ENCODE data around the gene RBP4. TPM values are rescaled to one million over a fixed set of nuclear protein-coding genes. Genes with fewer than 3 reads are reported as not detected.

The RBP4 gene
- total and polyA plus RNA-seq, 5 donors from 2014 or later: not detected

GRCh38 chr10:93572606-93573005, 28.4 kb downstream of the RBP4 start:
- DNase-seq: no peak
- no peak for ATAC-seq (ENCODE audit: low read depth in 2 of 2)
- peaks cover 0 to 6% (median 5%) of the 10 kb centered on the region in 4 donors for H3K4me1 Mint-ChIP-seq
- H3K4me1 ChIP-seq (ENCODE audit: control insufficient read depth, insufficient read depth, low read length, poor library complexity, severe bottlenecking): no peaks in the 10 kb centered on the region
- no peaks in the 10 kb centered on the region for H3K36me3 ChIP-seq (ENCODE audit: control insufficient read depth, insufficient read depth, low read length)
- no peak overlapping the region for H3K4me3 ChIP-seq (ENCODE audit: low read depth, low read length)
- H3K4me3 Mint-ChIP-seq: no peak overlapping the region
- H3K9me3 ChIP-seq (ENCODE audit: control insufficient read depth in 2 of 2, low read length in 2 of 2): no peaks in the 10 kb centered on the region
- H3K27ac Mint-ChIP-seq: no peak overlapping the region
- H3K27me3 ChIP-seq (ENCODE audit: control insufficient read depth, insufficient read depth, low read length): peaks cover 7% of the 10 kb centered on the region
- H3K36me3 Mint-ChIP-seq: peaks cover 3% of the 10 kb centered on the region
- no peak overlapping the region for H3K27ac ChIP-seq (ENCODE audit: insufficient read depth, low read length, poor library complexity, severe bottlenecking)
- peaks cover 58% of the 10 kb centered on the region for H3K27me3 Mint-ChIP-seq
- H3K9me3 Mint-ChIP-seq: no peaks in the 10 kb centered on the region

DNA sequence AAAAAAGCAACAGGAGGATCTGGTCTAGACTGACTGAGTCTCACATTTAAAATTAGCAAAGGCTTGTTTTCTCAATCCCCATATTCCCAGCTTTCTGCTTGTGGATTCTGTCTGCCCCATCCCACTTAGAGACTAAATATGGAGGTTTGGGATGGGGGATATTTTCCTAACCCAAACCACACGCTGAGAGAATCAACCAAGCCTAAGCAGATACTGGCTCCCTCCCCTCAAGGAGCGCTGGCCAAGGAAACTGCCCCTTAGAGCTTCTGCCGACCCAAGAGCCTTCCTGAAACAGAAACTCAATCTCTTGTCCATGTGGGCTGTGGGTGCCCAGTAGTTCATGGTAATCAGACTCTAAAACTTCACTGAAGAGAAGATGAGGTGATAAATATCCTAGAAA, 30.7 kb downstream of the RBP4 start:
- H3K27me3 ChIP-seq (ENCODE audit: control insufficient read depth, insufficient read depth, low read length): peaks cover 9% of the 10 kb centered on the region
- H3K4me1 Mint-ChIP-seq: peaks cover 0 to 8% (median 5%) of the 10 kb centered on the region in 4 donors
- no peaks in the 10 kb centered on the region for H3K4me1 ChIP-seq (ENCODE audit: control insufficient read depth, insufficient read depth, low read length, poor library complexity, severe bottlenecking)
- no peaks in the 10 kb centered on the region for H3K9me3 Mint-ChIP-seq
- H3K9me3 ChIP-seq (ENCODE audit: control insufficient read depth in 2 of 2, low read length in 2 of 2): no peaks in the 10 kb centered on the region
- no peak overlapping the region for H3K4me3 Mint-ChIP-seq
- no peak for DNase-seq
- no peak overlapping the region for H3K27ac Mint-ChIP-seq
- ATAC-seq (ENCODE audit: low read depth in 2 of 2): no peak
- peaks cover 72% of the 10 kb centered on the region for H3K27me3 Mint-ChIP-seq
- H3K36me3 Mint-ChIP-seq: peaks cover 3% of the 10 kb centered on the region
- H3K27ac ChIP-seq (ENCODE audit: insufficient read depth, low read length, poor library complexity, severe bottlenecking): no peak overlapping the region
- H3K4me3 ChIP-seq (ENCODE audit: low read depth, low read length): no peak overlapping the region
- no peaks in the 10 kb centered on the region for H3K36me3 ChIP-seq (ENCODE audit: control insufficient read depth, insufficient read depth, low read length)

GRCh38 chr10:93568105-93568390, 33.0 kb downstream of the RBP4 start:
- Mint-ChIP-seq H3K27ac (no peak overlapping the region), H3K27me3 (peaks cover 52% of the 10 kb centered on the region), H3K36me3 (peaks cover 3% of the 10 kb centered on the region), H3K4me3 (no peak overlapping the region), H3K9me3 (no peaks in the 10 kb centered on the region), H3K4me1 (peaks cover 0 to 2% (median 0%) of the 10 kb centered on the region in 4 donors)
- peaks cover 6% of the 10 kb centered on the region for H3K27me3 ChIP-seq (ENCODE audit: control insufficient read depth, insufficient read depth, low read length)
- no peak overlapping the region for H3K27ac ChIP-seq (ENCODE audit: insufficient read depth, low read length, poor library complexity, severe bottlenecking)
- no peak for DNase-seq
- no peaks in the 10 kb centered on the region for H3K9me3 ChIP-seq (ENCODE audit: control insufficient read depth in 2 of 2, low read length in 2 of 2)
- ATAC-seq (ENCODE audit: low read depth in 2 of 2): no peak
- H3K36me3 ChIP-seq (ENCODE audit: control insufficient read depth, insufficient read depth, low read length): no peaks in the 10 kb centered on the region
- H3K4me1 ChIP-seq (ENCODE audit: control insufficient read depth, insufficient read depth, low read length, poor library complexity, severe bottlenecking): no peaks in the 10 kb centered on the region
- no peak overlapping the region for H3K4me3 ChIP-seq (ENCODE audit: low read depth, low read length)

GRCh38 chr10:93567277-93568104, 33.5 kb downstream of the RBP4 start:
- ATAC-seq (ENCODE audit: low read depth in 2 of 2): no peak
- Histone ChIP-seq H3K4me3 (ENCODE audit: low read depth, low read length) (no peak overlapping the region), H3K27me3 (ENCODE audit: control insufficient read depth, insufficient read depth, low read length) (peaks cover 5% of the 10 kb centered on the region), H3K9me3 (ENCODE audit: control insufficient read depth in 2 of 2, low read length in 2 of 2) (no peaks in the 10 kb centered on the region), H3K36me3 (ENCODE audit: control insufficient read depth, insufficient read depth, low read length) (no peaks in the 10 kb centered on the region), H3K4me1 (ENCODE audit: control insufficient read depth, insufficient read depth, low read length, poor library complexity, severe bottlenecking) (no peaks in the 10 kb centered on the region), H3K27ac (ENCODE audit: insufficient read depth, low read length, poor library complexity, severe bottlenecking) (no peak overlapping the region)
- peaks cover 0 to 2% (median 0%) of the 10 kb centered on the region in 4 donors for H3K4me1 Mint-ChIP-seq
- peaks cover 49% of the 10 kb centered on the region for H3K27me3 Mint-ChIP-seq
- DNase-seq: no peak
- peaks cover 3% of the 10 kb centered on the region for H3K36me3 Mint-ChIP-seq
- no peak overlapping the region for H3K27ac Mint-ChIP-seq
- H3K9me3 Mint-ChIP-seq: no peaks in the 10 kb centered on the region
- no peak overlapping the region for H3K4me3 Mint-ChIP-seq

DNA sequence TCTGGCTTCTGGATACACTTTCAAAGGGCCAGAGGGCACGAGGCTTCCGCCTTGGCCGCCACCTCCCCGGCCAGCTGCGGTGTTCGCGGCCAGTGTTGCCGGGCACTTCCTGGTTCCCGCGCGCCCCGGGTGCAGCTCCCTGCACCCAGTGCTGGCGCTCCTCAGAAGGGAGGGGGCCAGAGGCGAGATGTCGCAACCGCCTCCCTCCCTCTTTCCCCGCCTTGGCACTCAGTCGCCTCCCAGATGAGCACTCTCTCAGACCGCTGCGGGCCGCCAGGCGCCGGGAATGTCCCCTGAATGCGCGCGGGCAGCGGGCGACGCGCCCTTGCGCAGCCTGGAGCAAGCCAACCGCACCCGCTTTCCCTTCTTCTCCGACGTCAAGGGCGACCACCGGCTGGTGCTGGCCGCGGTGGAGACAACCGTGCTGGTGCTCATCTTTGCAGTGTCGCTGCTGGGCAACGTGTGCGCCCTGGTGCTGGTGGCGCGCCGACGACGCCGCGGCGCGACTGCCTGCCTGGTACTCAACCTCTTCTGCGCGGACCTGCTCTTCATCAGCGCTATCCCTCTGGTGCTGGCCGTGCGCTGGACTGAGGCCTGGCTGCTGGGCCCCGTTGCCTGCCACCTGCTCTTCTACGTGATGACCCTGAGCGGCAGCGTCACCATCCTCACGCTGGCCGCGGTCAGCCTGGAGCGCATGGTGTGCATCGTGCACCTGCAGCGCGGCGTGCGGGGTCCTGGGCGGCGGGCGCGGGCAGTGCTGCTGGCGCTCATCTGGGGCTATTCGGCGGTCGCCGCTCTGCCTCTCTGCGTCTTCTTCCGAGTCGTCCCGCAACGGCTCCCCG, 34.4 kb downstream of the RBP4 start, which contains the start of gene FFAR4:
TSS of gene FFAR4 (plus strand) at position 231 of the 842 bp plus-strand sequence. CDS start at position 287, 56 bp downstream.
- Mint-ChIP-seq H3K9me3 (no peaks in the 10 kb centered on the region), H3K36me3 (peaks cover 3% of the 10 kb centered on the region), H3K27me3 (peaks cover 44% of the 10 kb centered on the region), H3K27ac (no peak within 1 kb of the TSS), H3K4me1 (peaks cover 0 to 2% (median 0%) of the 10 kb centered on the region in 4 donors), H3K4me3 (no peak within 1 kb of the TSS)
- no peaks in the 10 kb centered on the region for H3K4me1 ChIP-seq (ENCODE audit: control insufficient read depth, insufficient read depth, low read length, poor library complexity, severe bottlenecking)
- DNase-seq (no peak), ATAC-seq (ENCODE audit: low read depth in 2 of 2) (no peak)
- H3K27ac ChIP-seq (ENCODE audit: insufficient read depth, low read length, poor library complexity, severe bottlenecking): no peak within 1 kb of the TSS
- no peak within 1 kb of the TSS for H3K4me3 ChIP-seq (ENCODE audit: low read depth, low read length)
- H3K36me3 ChIP-seq (ENCODE audit: control insufficient read depth, insufficient read depth, low read length): no peaks in the 10 kb centered on the region
- H3K9me3 ChIP-seq (ENCODE audit: control insufficient read depth in 2 of 2, low read length in 2 of 2): no peaks in the 10 kb centered on the region
- peaks cover 2% of the 10 kb centered on the region for H3K27me3 ChIP-seq (ENCODE audit: control insufficient read depth, insufficient read depth, low read length)

DNA sequence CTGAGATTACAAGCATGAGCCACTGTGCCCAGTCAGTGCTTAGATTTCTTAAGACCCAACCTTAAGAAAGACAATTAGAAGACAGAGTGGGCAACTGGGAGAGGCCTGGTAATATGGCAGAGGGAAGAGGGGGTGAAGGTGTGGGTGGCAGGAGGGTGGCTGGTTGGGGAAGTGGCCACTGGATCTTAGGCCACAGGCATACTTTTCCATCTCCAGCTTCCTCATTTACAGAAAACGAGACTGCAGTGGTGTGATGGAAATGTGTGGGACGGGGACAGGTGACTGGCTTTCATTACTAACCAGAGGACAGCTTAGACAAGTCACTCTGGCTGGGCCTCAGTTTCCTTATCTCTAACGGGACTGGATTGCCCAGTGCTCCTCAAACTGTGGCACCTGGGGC, 35.6 kb downstream of the RBP4 start:
- H3K4me3 Mint-ChIP-seq: no peak overlapping the region
- Histone ChIP-seq H3K27me3 (ENCODE audit: control insufficient read depth, insufficient read depth, low read length) (peaks cover 2% of the 10 kb centered on the region), H3K4me3 (ENCODE audit: low read depth, low read length) (no peak overlapping the region), H3K27ac (ENCODE audit: insufficient read depth, low read length, poor library complexity, severe bottlenecking) (no peak overlapping the region), H3K9me3 (ENCODE audit: control insufficient read depth in 2 of 2, low read length in 2 of 2) (no peaks in the 10 kb centered on the region), H3K36me3 (ENCODE audit: control insufficient read depth, insufficient read depth, low read length) (no peaks in the 10 kb centered on the region), H3K4me1 (ENCODE audit: control insufficient read depth, insufficient read depth, low read length, poor library complexity, severe bottlenecking) (no peaks in the 10 kb centered on the region)
- no peak for DNase-seq
- peaks cover 43% of the 10 kb centered on the region for H3K27me3 Mint-ChIP-seq
- peaks cover 0 to 2% (median 0%) of the 10 kb centered on the region in 4 donors for H3K4me1 Mint-ChIP-seq
- H3K27ac Mint-ChIP-seq: no peak overlapping the region
- ATAC-seq (ENCODE audit: low read depth in 2 of 2): no peak
- H3K36me3 Mint-ChIP-seq: peaks cover 3% of the 10 kb centered on the region
- H3K9me3 Mint-ChIP-seq: no peaks in the 10 kb centered on the region

- Mint-ChIP-seq H3K27me3 (peaks cover 11% of the 10 kb centered on the region), H3K36me3 (no peaks in the 10 kb centered on the region), H3K4me1 (no peaks in the 10 kb centered on the region), H3K4me3 (no peak overlapping the region), H3K9me3 (peaks cover 0 to 2% (median 0%) of the 10 kb centered on the region in 7 donors), H3K27ac (no peak overlapping the region)
- H3K27ac ChIP-seq (ENCODE audit: insufficient read depth, low read length, poor library complexity, severe bottlenecking): no peak overlapping the region
- no peaks in the 10 kb centered on the region for H3K27me3 ChIP-seq (ENCODE audit: control insufficient read depth, insufficient read depth, low read length)
- H3K4me1 ChIP-seq (ENCODE audit: control insufficient read depth, insufficient read depth, low read length, poor library complexity, severe bottlenecking): no peaks in the 10 kb centered on the region
- ATAC-seq (ENCODE audit: low read depth in 2 of 2) (no peak), DNase-seq (no peak)
- no peaks in the 10 kb centered on the region for H3K36me3 ChIP-seq (ENCODE audit: control insufficient read depth, insufficient read depth, low read length)
- no peaks in the 10 kb centered on the region for H3K9me3 ChIP-seq (ENCODE audit: control insufficient read depth in 2 of 2, low read length in 2 of 2)
- no peak overlapping the region for H3K4me3 ChIP-seq (ENCODE audit: low read depth, low read length)
Measured at GRCh38 chr10:93560541-93560940, 40.5 kb downstream of the RBP4 start.
